GM18873 (cell line): ENCODE results near the gene SCEL.

Experiments
- ATAC-seq: cut with Tn5 transposase; IDR thresholded peaks from one replicate; pipeline ENCODE4 v1.9.1; 2021; ENCODE audit warnings: mild to moderate bottlenecking, moderate library complexity, moderate number of reproducible peaks; ENCODE audit not compliant: unreplicated experiment, low FRiP score

The SCEL gene

GRCh38 chr13:77554069-77554468 is 18.6 kb downstream of the SCEL start:
- no peak for ATAC-seq

- no peak for ATAC-seq
Observed at GRCh38 chr13:77555246-77555645, 19.7 kb downstream of the SCEL start.

- ATAC-seq = no peak
Observed at GRCh38 chr13:77558016-77558415, 22.5 kb downstream of the SCEL start.

- ATAC-seq = no peak
Observed at GRCh38 chr13:77563111-77563510, 27.6 kb downstream of the SCEL start.

GRCh38 chr13:77565635-77566034 is 30.1 kb downstream of the SCEL start:
- no peak for ATAC-seq

GRCh38 chr13:77571956-77572355 is 36.5 kb downstream of the SCEL start:
- no peak for ATAC-seq

- no peak for ATAC-seq
Observed at GRCh38 chr13:77574096-77574495, 38.6 kb downstream of the SCEL start.

GRCh38 chr13:77579959-77580358 is 44.5 kb downstream of the SCEL start:
- no peak for ATAC-seq

GRCh38 chr13:77580748-77581147 is 45.2 kb downstream of the SCEL start:
- ATAC-seq = no peak

- ATAC-seq = peak; percentile 63
Observed at GRCh38 chr13:77583581-77583980, 48.1 kb downstream of the SCEL start.

- no peak for ATAC-seq
Observed at GRCh38 chr13:77584106-77584505, 48.6 kb downstream of the SCEL start.

- ATAC-seq = no peak
Observed at GRCh38 chr13:77595166-77595810, 59.8 kb downstream of the SCEL start.

- no peak for ATAC-seq
Observed at GRCh38 chr13:77596777-77597176, 61.3 kb downstream of the SCEL start.

GRCh38 chr13:77599351-77599750 is 63.8 kb downstream of the SCEL start:
- no peak for ATAC-seq

GRCh38 chr13:77600701-77601100 is 65.2 kb downstream of the SCEL start:
- no peak for ATAC-seq

GRCh38 chr13:77611068-77611467 is 75.6 kb downstream of the SCEL start:
- no peak for ATAC-seq

- no peak for ATAC-seq
Observed at GRCh38 chr13:77616027-77616426, 80.5 kb downstream of the SCEL start.

- no peak for ATAC-seq
Observed at GRCh38 chr13:77619655-77620054, 84.1 kb downstream of the SCEL start.

- ATAC-seq = no peak
Observed at GRCh38 chr13:77620138-77620537, 84.6 kb downstream of the SCEL start.

GRCh38 chr13:77623806-77624205 is 88.3 kb downstream of the SCEL start:
- ATAC-seq = no peak

GRCh38 chr13:77628170-77628569 is 92.7 kb downstream of the SCEL start:
- no peak for ATAC-seq

GRCh38 chr13:77637588-77637987 is 102.1 kb downstream of the SCEL start:
- no peak for ATAC-seq

- no peak for ATAC-seq
Observed at GRCh38 chr13:77650409-77650808, 114.9 kb downstream of the SCEL start.
